ENCODE results near the gene LINGO3. TPM values are rescaled to one million over a fixed set of nuclear protein-coding genes. Genes with fewer than 3 reads are reported as not detected.

Gene LINGO3
- total and polyA plus RNA-seq, 2 donors (not counting 3 experiments of a cell fraction or from before 2014, with no cell fraction given), result not detected

GRCh38 chr19:2330255-2330631 is 22.3 kb upstream of the LINGO3 start:
- Histone ChIP-seq H3K4me3 (replicated peaks in 1 of 3; ENCODE audit: insufficient read depth in 1 of 3, low read depth in 1 of 3, low read length in 3 of 3) (no peak overlapping the region), H4K20me1 (replicated peaks; ENCODE audit: control insufficient read depth, extremely low read depth, insufficient read depth, low read length) (no peaks in the 10 kb centered on the region), H3K27me3 (ENCODE audit: control insufficient read depth in 2 of 2, insufficient read depth in 2 of 2, low read length in 2 of 2) (no peaks in the 10 kb centered on the region), H3K4me2 (ENCODE audit: insufficient read depth, low read length) (no peak overlapping the region), H3K4me1 (ENCODE audit: control insufficient read depth, extremely low read depth, insufficient read depth, low read length) (peaks cover 15% of the 10 kb centered on the region), H3K79me2 (ENCODE audit: control insufficient read depth, insufficient read depth, low read length) (peaks cover 46% of the 10 kb centered on the region), H3K9ac (replicated peaks; ENCODE audit: extremely low read depth, insufficient read depth, low read length) (no peak overlapping the region), H3K9me1 (replicated peaks; ENCODE audit: control insufficient read depth, extremely low read depth, insufficient read depth, low read length) (no peaks in the 10 kb centered on the region), H2AFZ (ENCODE audit: low read depth, low read length) (no peak overlapping the region), H3K27ac (ENCODE audit: insufficient read depth, low read depth, low read length) (no peak overlapping the region), H3K36me3 (ENCODE audit: control insufficient read depth in 2 of 2, extremely low read depth in 1 of 2, insufficient read depth in 2 of 2, low read length in 2 of 2) (no peaks in the 10 kb centered on the region), H3K9me3 (replicated peaks; ENCODE audit: control insufficient read depth, insufficient read depth, low read length) (no peaks in the 10 kb centered on the region)
- DNase-seq (ENCODE audit: low read depth, low spot score), result no peak
- TF ChIP-seq POLR2A (IDR thresholded peaks at IDR 0.05; ENCODE audit: low read depth, low read length) (no peak), FOS (IDR thresholded peaks at IDR 0.05; ENCODE audit: borderline replicate concordance, insufficient read depth, low read length) (no peak), POLR2AphosphoS5 (IDR thresholded peaks at IDR 0.05; ENCODE audit: insufficient read depth, low read depth, low read length) (no peak), JUN (IDR thresholded peaks at IDR 0.05; ENCODE audit: borderline replicate concordance, insufficient read depth, insufficient read length, low read depth) (no peak), MYC (IDR thresholded peaks at IDR 0.05; ENCODE audit: low read depth, low read length) (no peak), GATA2 (IDR thresholded peaks at IDR 0.05; ENCODE audit: insufficient read depth, insufficient read length, low read depth, low read length) (no peak), EZH2 (IDR thresholded peaks at IDR 0.05; ENCODE audit: borderline replicate concordance, low read depth, low read length, severe bottlenecking) (no peak)
- TF ChIP-seq, protein P1, sequence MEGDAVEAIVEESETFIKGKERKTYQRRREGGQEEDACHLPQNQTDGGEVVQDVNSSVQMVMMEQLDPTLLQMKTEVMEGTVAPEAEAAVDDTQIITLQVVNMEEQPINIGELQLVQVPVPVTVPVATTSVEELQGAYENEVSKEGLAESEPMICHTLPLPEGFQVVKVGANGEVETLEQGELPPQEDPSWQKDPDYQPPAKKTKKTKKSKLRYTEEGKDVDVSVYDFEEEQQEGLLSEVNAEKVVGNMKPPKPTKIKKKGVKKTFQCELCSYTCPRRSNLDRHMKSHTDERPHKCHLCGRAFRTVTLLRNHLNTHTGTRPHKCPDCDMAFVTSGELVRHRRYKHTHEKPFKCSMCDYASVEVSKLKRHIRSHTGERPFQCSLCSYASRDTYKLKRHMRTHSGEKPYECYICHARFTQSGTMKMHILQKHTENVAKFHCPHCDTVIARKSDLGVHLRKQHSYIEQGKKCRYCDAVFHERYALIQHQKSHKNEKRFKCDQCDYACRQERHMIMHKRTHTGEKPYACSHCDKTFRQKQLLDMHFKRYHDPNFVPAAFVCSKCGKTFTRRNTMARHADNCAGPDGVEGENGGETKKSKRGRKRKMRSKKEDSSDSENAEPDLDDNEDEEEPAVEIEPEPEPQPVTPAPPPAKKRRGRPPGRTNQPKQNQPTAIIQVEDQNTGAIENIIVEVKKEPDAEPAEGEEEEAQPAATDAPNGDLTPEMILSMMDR (IDR thresholded peaks at IDR 0.05; ENCODE audit: extremely low read depth in 1 of 2, insufficient read depth in 1 of 2, low read depth in 1 of 2, low read length in 2 of 2), result no peak
- TF ChIP-seq, protein P2, sequence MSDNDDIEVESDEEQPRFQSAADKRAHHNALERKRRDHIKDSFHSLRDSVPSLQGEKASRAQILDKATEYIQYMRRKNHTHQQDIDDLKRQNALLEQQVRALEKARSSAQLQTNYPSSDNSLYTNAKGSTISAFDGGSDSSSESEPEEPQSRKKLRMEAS (IDR thresholded peaks at IDR 0.05; ENCODE audit: insufficient read depth, insufficient read length), result no peak
- intact Hi-C loops (cut with micrococcal nuclease) (no loop called here), dilution Hi-C loops (cut with MboI; ENCODE audit: extremely low pct_ligation_motif_present, low sequenced_read_pairs) (no loop called here)
- no peak for FAIRE-seq
- POLR2A ChIA-PET, result no interaction called here
- BruUV-seq (replicated peaks), result no TSS peak
- CTCF ChIA-PET, result no interaction called here

All from endothelial cell of umbilical vein (primary cell).